Caco-2 (cell line): ENCODE measurements around the gene TSNAX. TPM values are rescaled to one million over a fixed set of nuclear protein-coding genes. Genes with fewer than 3 reads are reported as not detected.

Experiments used
- BruUV-seq: library from RNA; stranded (reverse); fragments of 400-500 nt; replicated peaks from 2 replicates; lab custom pipeline; 2021; lab: Mats Ljungman, UMichigan
- CTCF ChIA-PET: fragments of 300-600 bp; sonication (Branson Sonifier 250); formaldehyde crosslinking; loops from one replicate; lab custom pipeline; 2022; ENCODE audit warnings: antibody characterized with exemption; lab: Charles Lee
- POLR2A ChIA-PET: fragments of 300-600 bp; sonication (Branson Sonifier 250); formaldehyde crosslinking; loops from one replicate; lab custom pipeline; 2022; ENCODE audit warnings: antibody characterized with exemption; lab: Charles Lee
- DNase-seq, 2 experiments: peaks; one replicate each; pipeline versions ENCODE4 v3.0.0 to v3.0.0-alpha.2; 2020 to 2022
- H3K27me3 ChIP-seq: replicated peaks from 2 replicates; pipeline ENCODE4 v1.6.0; 2011; ENCODE audit warnings: low read length; ENCODE audit not compliant: control insufficient read depth, insufficient read depth
- H3K36me3 ChIP-seq: 2 replicates; pipeline ENCODE4 v1.5.1; 2011; ENCODE audit warnings: low read length; ENCODE audit not compliant: control insufficient read depth, insufficient read depth
- H3K4me1 ChIP-seq: fragments of 250-450 bp; sonication (Bioruptor Pico); 2 replicates; pipeline ENCODE4 v1.5.1; 2020; ENCODE audit warnings: mild to moderate bottlenecking
- H3K4me3 ChIP-seq: 2 replicates; pipeline ENCODE4 v1.5.1; 2011; ENCODE audit warnings: low read depth, mild to moderate bottlenecking, control low read depth, low read length
- H3K9me3 ChIP-seq: fragments of 250-450 bp; sonication (Bioruptor Pico); 2 replicates; pipeline ENCODE4 v1.5.1; 2020; ENCODE audit warnings: mild to moderate bottlenecking, moderate library complexity
- H3K27ac Mint-ChIP-seq: one replicate; pipeline ENCODE4 v1.8.0; 2022; ENCODE audit warnings: mixed read lengths; ENCODE audit not compliant: unreplicated experiment
- H3K27me3 Mint-ChIP-seq: one replicate; pipeline ENCODE4 v1.8.0; 2022; ENCODE audit warnings: mixed read lengths; ENCODE audit not compliant: insufficient read depth, unreplicated experiment
- H3K36me3 Mint-ChIP-seq: one replicate; pipeline ENCODE4 v1.8.0; 2022; ENCODE audit warnings: mild to moderate bottlenecking, mixed read lengths; ENCODE audit not compliant: insufficient read depth, unreplicated experiment
- H3K4me1 Mint-ChIP-seq: one replicate; pipeline ENCODE4 v1.8.0; 2022; ENCODE audit warnings: low read depth, mixed read lengths; ENCODE audit not compliant: unreplicated experiment
- H3K4me3 Mint-ChIP-seq: one replicate; pipeline ENCODE4 v1.8.0; 2022; ENCODE audit warnings: mild to moderate bottlenecking, moderate library complexity, mixed read lengths; ENCODE audit not compliant: unreplicated experiment
- H3K9me3 Mint-ChIP-seq: one replicate; pipeline ENCODE4 v1.8.0; 2022; ENCODE audit warnings: mixed read lengths; ENCODE audit not compliant: unreplicated experiment
- CTCF ChIP-seq, 2 experiments: fragments of 200-600 bp in 1 of 2; IDR thresholded peaks; 1 replicate in 1 of 2; 2 replicates in 1 of 2; pipeline versions ENCODE4 v1.5.1 to v1.8.0; 2011 to 2022; ENCODE audit warnings: antibody characterized with exemption in 1 of 2, control low read depth in 1 of 2, inconsistent platforms in 1 of 2, low read depth in 1 of 2, low read length in 1 of 2, mild to moderate bottlenecking in 1 of 2, moderate library complexity in 1 of 2; ENCODE audit not compliant: insufficient read depth in 1 of 2, severe bottlenecking in 1 of 2, unreplicated experiment in 1 of 2
- intact Hi-C: fragments of 100-400 bp; cut with micrococcal nuclease; formaldehyde crosslinking; loops from one replicate; pipeline ENCODE4 v1.10.0; 2022; ENCODE audit not compliant: unreplicated experiment
- total RNA-seq: library from RNA; stranded (reverse); gene quantifications from 2 replicates; pipeline ENCODE4 v1.2.3, GENCODE V29; 2022

TSNAX gene
- total RNA-seq, 1 experiment from 2014 or later: 39.0 TPM

DNA sequence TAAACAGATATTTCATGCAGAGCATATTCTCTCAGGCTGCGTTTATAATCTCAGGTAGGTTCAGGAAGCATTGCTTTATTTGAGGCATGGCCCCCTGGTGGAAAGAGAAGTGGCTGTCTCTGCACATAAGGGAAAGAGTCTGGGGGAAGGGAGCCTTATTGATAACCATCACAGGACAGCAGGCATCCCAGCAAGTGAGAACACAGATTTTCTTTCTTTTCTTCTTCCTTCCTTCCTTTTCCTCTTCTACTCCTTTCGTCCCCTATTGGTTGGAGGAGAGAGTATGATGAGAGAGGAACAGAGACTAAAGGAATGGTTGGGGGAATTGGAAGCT lies 21.9 kb downstream of the TSNAX start:
- Mint-ChIP-seq H3K4me3 (no peak overlapping the region), H3K27ac (no peak overlapping the region), H3K4me1 (peaks cover 5% of the 10 kb centered on the region), H3K36me3 (peaks cover 19% of the 10 kb centered on the region), H3K27me3 (no peaks in the 10 kb centered on the region), H3K9me3 (no peaks in the 10 kb centered on the region)
- ChIA-PET CTCF (no interaction called here), POLR2A (no interaction called here)
- Histone ChIP-seq H3K4me3 (no peak overlapping the region), H3K27me3 (no peaks in the 10 kb centered on the region), H3K4me1 (no peaks in the 10 kb centered on the region), H3K36me3 (no peaks in the 10 kb centered on the region), H3K9me3 (no peaks in the 10 kb centered on the region)
- intact Hi-C loops: loop anchor here (1.0 to 2.0 kb wide), 3 partner anchors 54 to 194 kb away; no protein-coding TSS in a partner anchor
- no TSS peak for BruUV-seq
- peak; percentile 53 to 62 for DNase-seq
- peak; percentile 73 to 84 for TF ChIP-seq CTCF (IDR thresholded peaks at IDR 0.05; ENCODE audit: insufficient read depth in 1 of 2, low read depth in 1 of 2, low read length in 1 of 2, severe bottlenecking in 1 of 2, unreplicated experiment in 1 of 2)

- CTCF ChIA-PET: interaction anchor here (0.8 kb wide), 1 partner anchor 216 kb away, joined by 3 read pairs; the partner anchor contains the start of gene EXOC8
- H3K36me3 Mint-ChIP-seq: peaks cover 15% of the 10 kb centered on the region
- no peak overlapping the region for H3K4me3 Mint-ChIP-seq
- H3K36me3 ChIP-seq: no peaks in the 10 kb centered on the region
- H3K4me3 ChIP-seq: no peak overlapping the region
- DNase-seq: no peak
- POLR2A ChIA-PET: no interaction called here
- no peak overlapping the region for H3K27ac Mint-ChIP-seq
- intact Hi-C loops: no loop called here
- no peaks in the 10 kb centered on the region for H3K9me3 ChIP-seq
- H3K4me1 Mint-ChIP-seq: peaks cover 5% of the 10 kb centered on the region
- H3K27me3 ChIP-seq: no peaks in the 10 kb centered on the region
- no peaks in the 10 kb centered on the region for H3K4me1 ChIP-seq
- no TSS peak for BruUV-seq
- no peak for TF ChIP-seq CTCF (IDR thresholded peaks at IDR 0.05; ENCODE audit: insufficient read depth in 1 of 2, low read depth in 1 of 2, low read length in 1 of 2, severe bottlenecking in 1 of 2, unreplicated experiment in 1 of 2)
- no peaks in the 10 kb centered on the region for H3K9me3 Mint-ChIP-seq
- no peaks in the 10 kb centered on the region for H3K27me3 Mint-ChIP-seq
These were observed 24.9 kb downstream of the TSNAX start for GRCh38 chr1:231553320-231553719.

- Histone ChIP-seq H3K4me3 (no peak overlapping the region), H3K9me3 (no peaks in the 10 kb centered on the region), H3K4me1 (no peaks in the 10 kb centered on the region), H3K27me3 (no peaks in the 10 kb centered on the region), H3K36me3 (no peaks in the 10 kb centered on the region)
- ChIA-PET POLR2A (no interaction called here), CTCF (no interaction called here)
- no peaks in the 10 kb centered on the region for H3K27me3 Mint-ChIP-seq
- peaks cover 5% of the 10 kb centered on the region for H3K4me1 Mint-ChIP-seq
- H3K36me3 Mint-ChIP-seq: peaks cover 15% of the 10 kb centered on the region
- no peak overlapping the region for H3K27ac Mint-ChIP-seq
- intact Hi-C loops: no loop called here
- no peaks in the 10 kb centered on the region for H3K9me3 Mint-ChIP-seq
- no peak for TF ChIP-seq CTCF (IDR thresholded peaks at IDR 0.05; ENCODE audit: insufficient read depth in 1 of 2, low read depth in 1 of 2, low read length in 1 of 2, severe bottlenecking in 1 of 2, unreplicated experiment in 1 of 2)
- H3K4me3 Mint-ChIP-seq: no peak overlapping the region
- no peak for DNase-seq
- no TSS peak for BruUV-seq
These were observed 26.5 kb downstream of the TSNAX start for GRCh38 chr1:231554969-231555368.
